ENCODE data around the gene ZSCAN20. TPM values are rescaled to one million over a fixed set of nuclear protein-coding genes. Genes with fewer than 3 reads are reported as not detected.

ZSCAN20 gene
- total RNA-seq, 4 donors from 2014 or later, result 3.7 to 5.7 (median 4.7) TPM

DNA sequence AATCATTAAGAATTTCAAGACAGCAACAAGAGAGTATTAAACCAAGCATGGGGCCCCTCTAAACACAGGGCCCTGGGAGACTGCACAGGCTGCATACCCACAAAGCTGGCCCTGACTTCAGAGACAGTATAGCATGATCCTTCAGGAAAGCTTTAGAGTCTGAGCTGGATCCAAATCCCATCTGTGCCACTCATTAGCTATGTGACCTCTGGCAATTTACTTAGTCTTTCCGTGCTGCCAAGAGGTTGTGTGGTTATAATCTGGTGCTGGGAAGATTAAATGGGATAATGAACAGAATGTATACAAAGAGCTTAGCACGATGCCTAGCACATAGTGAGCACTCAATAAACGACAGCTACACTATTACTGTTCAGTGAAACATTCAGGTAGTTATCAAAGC lies 45.5 kb upstream of the ZSCAN20 start:
- Histone ChIP-seq H3K4me3 (no peak overlapping the region), H3K9me3 (no peaks in the 10 kb centered on the region), H3K4me1 (peaks cover 0 to 23% (median 10%) of the 10 kb centered on the region in 4 donors), H3K27ac (no peak overlapping the region), H3K27me3 (peaks cover 31% of the 10 kb centered on the region), H3K36me3 (no peaks in the 10 kb centered on the region)
- WGBS, 2 donors (ENCODE audit: low coverage in 1 of 2), result 61 to 78% methylated on average over 2 to 3 of the region's 3 CpGs
- no peak for DNase-seq
- intact Hi-C loops (cut with DNase I; ENCODE audit: low total_unique reads) (no loop called here), in situ Hi-C loops (cut with MboI; ENCODE audit: low pct_ligation_motif_present in 1 of 4, low pct_unique_long_range_greater_than_20kb in 1 of 4, low sequenced_read_pairs in 3 of 4) (no loop called here)
- TF ChIP-seq POLR2AphosphoS5 (IDR thresholded peaks at IDR 0.05) (no peak), EP300 (IDR thresholded peaks at IDR 0.05; ENCODE audit: low read depth) (no peak), POLR2A (IDR thresholded peaks at IDR 0.05) (no peak)
- TF ChIP-seq, protein P1, sequence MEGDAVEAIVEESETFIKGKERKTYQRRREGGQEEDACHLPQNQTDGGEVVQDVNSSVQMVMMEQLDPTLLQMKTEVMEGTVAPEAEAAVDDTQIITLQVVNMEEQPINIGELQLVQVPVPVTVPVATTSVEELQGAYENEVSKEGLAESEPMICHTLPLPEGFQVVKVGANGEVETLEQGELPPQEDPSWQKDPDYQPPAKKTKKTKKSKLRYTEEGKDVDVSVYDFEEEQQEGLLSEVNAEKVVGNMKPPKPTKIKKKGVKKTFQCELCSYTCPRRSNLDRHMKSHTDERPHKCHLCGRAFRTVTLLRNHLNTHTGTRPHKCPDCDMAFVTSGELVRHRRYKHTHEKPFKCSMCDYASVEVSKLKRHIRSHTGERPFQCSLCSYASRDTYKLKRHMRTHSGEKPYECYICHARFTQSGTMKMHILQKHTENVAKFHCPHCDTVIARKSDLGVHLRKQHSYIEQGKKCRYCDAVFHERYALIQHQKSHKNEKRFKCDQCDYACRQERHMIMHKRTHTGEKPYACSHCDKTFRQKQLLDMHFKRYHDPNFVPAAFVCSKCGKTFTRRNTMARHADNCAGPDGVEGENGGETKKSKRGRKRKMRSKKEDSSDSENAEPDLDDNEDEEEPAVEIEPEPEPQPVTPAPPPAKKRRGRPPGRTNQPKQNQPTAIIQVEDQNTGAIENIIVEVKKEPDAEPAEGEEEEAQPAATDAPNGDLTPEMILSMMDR (IDR thresholded peaks at IDR 0.05), result no peak

DNA sequence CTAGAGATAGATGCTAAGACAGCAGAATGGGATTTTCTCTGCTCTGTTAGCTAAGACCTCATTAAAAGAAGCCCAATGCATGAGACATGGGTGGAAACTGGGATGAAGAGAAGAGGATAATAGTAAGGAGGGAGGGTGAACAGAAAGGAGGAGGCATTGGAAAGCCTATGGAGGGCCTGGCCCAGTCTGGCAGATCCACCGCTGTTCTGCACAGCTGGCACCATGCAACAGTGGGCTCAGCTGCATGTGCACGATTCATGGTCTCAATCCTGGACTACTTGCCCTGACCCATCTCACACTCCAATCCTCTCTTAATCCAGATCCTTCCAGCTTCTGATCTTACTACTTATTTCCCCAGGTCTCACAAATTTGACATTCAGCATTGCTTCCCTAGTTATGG lies 43.8 kb upstream of the ZSCAN20 start:
- peaks cover 0 to 31% (median 10%) of the 10 kb centered on the region in 4 donors for H3K4me1 ChIP-seq
- intact Hi-C loops (cut with DNase I; ENCODE audit: low total_unique reads), result no loop called here

DNA sequence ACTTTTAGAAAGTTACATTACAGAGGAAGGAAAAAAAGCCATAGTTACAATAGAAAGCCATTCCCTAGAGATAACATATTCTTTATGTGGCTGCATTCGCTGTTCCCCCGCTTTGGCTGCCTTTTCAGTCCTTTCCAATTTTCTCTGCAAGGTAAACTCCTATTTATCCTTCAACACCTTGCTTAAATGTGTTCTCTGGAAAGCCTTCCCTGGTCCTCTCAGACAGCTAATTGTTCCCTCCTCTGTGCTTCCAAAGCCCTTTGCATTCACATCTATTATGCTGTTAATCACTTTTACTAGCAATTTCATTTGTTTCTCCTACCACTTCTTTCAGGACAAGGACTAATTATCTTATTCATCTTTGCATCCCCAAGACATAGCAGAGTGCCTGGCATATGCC lies 43.1 kb upstream of the ZSCAN20 start:
- in situ Hi-C loops (cut with MboI; ENCODE audit: low pct_ligation_motif_present in 1 of 4, low pct_unique_long_range_greater_than_20kb in 1 of 4, low sequenced_read_pairs in 3 of 4), result no loop called here

More for the DNA sequence above, 43.8 kb upstream of the ZSCAN20 start:
- no peaks in the 10 kb centered on the region for H3K9me3 ChIP-seq
- H3K36me3 ChIP-seq, result no peaks in the 10 kb centered on the region
- DNase-seq, result no peak
- WGBS, 2 donors (ENCODE audit: low coverage in 1 of 2), result 88 to 92% methylated on average over 2 of the region's 2 CpGs
- no peak overlapping the region for H3K4me3 ChIP-seq
- peaks cover 31% of the 10 kb centered on the region for H3K27me3 ChIP-seq
- in situ Hi-C loops (cut with MboI; ENCODE audit: low pct_ligation_motif_present in 1 of 4, low pct_unique_long_range_greater_than_20kb in 1 of 4, low sequenced_read_pairs in 3 of 4), result no loop called here
- no peak overlapping the region for H3K27ac ChIP-seq
- TF ChIP-seq, protein P1 (IDR thresholded peaks at IDR 0.05), result no peak
- TF ChIP-seq POLR2AphosphoS5 (IDR thresholded peaks at IDR 0.05), result no peak
- no peak for TF ChIP-seq POLR2A (IDR thresholded peaks at IDR 0.05)
- no peak for TF ChIP-seq EP300 (IDR thresholded peaks at IDR 0.05; ENCODE audit: low read depth)

DNA sequence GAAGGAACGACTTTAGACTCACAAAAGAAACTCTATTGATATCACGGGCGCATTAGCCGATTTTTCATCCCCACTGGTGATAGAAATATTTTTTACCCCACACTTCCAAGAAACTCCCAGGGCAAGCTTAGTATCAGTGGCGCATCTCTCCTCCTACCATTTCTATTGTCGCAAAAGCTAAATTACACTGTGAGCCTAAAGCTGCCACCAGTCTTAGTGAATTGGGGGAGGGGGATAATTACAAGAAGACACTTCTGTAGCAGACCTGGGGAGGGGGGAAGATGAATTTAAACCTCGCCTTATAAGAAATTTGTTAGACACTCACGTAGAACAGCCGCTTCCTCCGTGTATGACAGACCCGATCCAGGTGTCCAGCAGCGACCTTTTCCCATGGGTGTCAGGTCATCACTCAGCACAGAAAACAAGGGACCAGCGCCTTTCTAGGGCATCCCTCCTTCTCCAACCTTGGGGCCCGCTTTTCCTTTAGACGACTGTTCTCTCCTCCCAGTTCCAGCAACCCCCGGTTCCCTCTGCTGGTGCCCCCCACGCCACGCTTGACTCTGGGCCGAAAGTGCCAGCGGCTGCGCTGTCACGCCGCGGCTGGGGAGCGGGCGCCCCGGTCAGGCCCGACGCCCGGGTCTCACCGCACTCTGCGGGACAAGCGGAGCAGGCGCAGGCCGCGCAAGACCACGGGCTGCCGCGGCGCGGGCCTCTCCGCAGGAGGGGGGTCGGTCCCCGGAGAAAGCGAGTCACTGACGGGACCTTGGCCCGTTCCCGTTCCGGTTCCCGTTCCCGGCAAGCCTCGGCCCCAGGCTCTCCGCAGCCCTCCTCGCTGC lies 42.4 kb upstream of the ZSCAN20 start:
- Histone ChIP-seq H3K9me3 (no peaks in the 10 kb centered on the region), H3K27ac (peak overlapping the region; percentile 70 to 76 (median 76)), H3K4me1 (peaks cover 0 to 31% (median 10%) of the 10 kb centered on the region in 4 donors), H3K36me3 (no peaks in the 10 kb centered on the region), H3K27me3 (peaks cover 31% of the 10 kb centered on the region), H3K4me3 (peak overlapping the region; percentile 55 to 91 (median 64))
- intact Hi-C loops (cut with DNase I; ENCODE audit: low total_unique reads), result no loop called here
- in situ Hi-C loops (cut with MboI; ENCODE audit: low pct_ligation_motif_present in 1 of 4, low pct_unique_long_range_greater_than_20kb in 1 of 4, low sequenced_read_pairs in 3 of 4), result no loop called here
- DNase-seq, result peak; percentile 53
- TF ChIP-seq POLR2AphosphoS5 (IDR thresholded peaks at IDR 0.05), result peak in 1 of 3 donors; percentile 6
- TF ChIP-seq EP300 (IDR thresholded peaks at IDR 0.05; ENCODE audit: low read depth), result no peak
- TF ChIP-seq, protein P1 (IDR thresholded peaks at IDR 0.05), result peak in 1 of 5 experiments; percentile 30
- TF ChIP-seq POLR2A (IDR thresholded peaks at IDR 0.05), result no peak
- WGBS, 2 donors (ENCODE audit: low coverage in 1 of 2), result 11 to 38% methylated on average over 8 to 27 of the region's 54 CpGs

More for the DNA sequence above, 43.1 kb upstream of the ZSCAN20 start:
- Histone ChIP-seq H3K9me3 (no peaks in the 10 kb centered on the region), H3K36me3 (no peaks in the 10 kb centered on the region), H3K4me3 (no peak overlapping the region), H3K4me1 (peaks cover 0 to 31% (median 10%) of the 10 kb centered on the region in 4 donors), H3K27me3 (peaks cover 31% of the 10 kb centered on the region), H3K27ac (no peak overlapping the region)
- TF ChIP-seq EP300 (IDR thresholded peaks at IDR 0.05; ENCODE audit: low read depth), result no peak
- no peak for TF ChIP-seq POLR2AphosphoS5 (IDR thresholded peaks at IDR 0.05)
- TF ChIP-seq POLR2A (IDR thresholded peaks at IDR 0.05), result no peak
- TF ChIP-seq, protein P1 (IDR thresholded peaks at IDR 0.05), result no peak
- DNase-seq, result no peak
- intact Hi-C loops (cut with DNase I; ENCODE audit: low total_unique reads), result no loop called here
- 85 to 100% methylated on average over 2 of the region's 2 CpGs for WGBS, 2 donors (ENCODE audit: low coverage in 1 of 2)

Data from transverse colon (tissue), 4 donors.